Lower leg skin (tissue), 3 donors: ENCODE data around the gene CHST15.

Experiments
- POLR2A ChIP-seq, 2 donors: fragments of 450-650 bp; IDR thresholded peaks; one replicate each; pipeline ENCODE4 v1.6.1; 2016 to 2017; ENCODE audit warnings: antibody characterized with exemption in 2 of 2, mild to moderate bottlenecking in 1 of 2, moderate library complexity in 1 of 2
- TF ChIP-seq, protein P1 (sequence below), 3 donors: fragments of 450-650 bp; IDR thresholded peaks; one replicate each; pipeline ENCODE4 v1.5.1; 2016; ENCODE audit warnings: antibody characterized with exemption in 3 of 3, mild to moderate bottlenecking in 3 of 3, moderate library complexity in 2 of 3

DNA sequence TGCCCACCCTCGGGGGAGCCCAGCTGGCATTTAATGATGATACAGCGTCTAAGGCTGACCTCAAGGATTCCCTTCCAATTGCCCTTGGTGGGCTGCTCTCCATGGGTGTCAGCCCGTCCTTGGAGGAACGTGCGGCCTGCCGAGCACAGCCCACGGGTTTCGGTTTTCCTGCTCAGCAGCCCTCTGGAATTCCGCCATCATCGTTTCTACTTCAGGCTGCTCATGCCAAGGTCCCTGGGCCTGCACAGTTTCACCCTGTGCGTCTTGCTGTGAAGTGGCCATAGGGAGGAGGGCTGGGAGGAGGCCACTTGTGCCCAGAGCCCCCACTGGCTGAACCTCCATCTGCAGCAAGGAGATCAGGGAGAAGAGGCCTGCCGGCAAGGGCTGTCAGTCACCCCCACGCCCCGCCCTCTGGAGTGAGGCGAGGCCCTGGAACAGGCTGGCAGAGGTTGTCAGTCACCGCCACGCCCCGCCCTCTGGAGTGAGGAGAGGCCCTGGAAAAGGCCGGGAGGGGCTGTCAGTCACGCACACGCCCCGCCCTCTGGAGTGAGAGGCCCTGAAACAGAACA lies 82.8 kb downstream of the CHST15 start:
- TF ChIP-seq, protein P1, sequence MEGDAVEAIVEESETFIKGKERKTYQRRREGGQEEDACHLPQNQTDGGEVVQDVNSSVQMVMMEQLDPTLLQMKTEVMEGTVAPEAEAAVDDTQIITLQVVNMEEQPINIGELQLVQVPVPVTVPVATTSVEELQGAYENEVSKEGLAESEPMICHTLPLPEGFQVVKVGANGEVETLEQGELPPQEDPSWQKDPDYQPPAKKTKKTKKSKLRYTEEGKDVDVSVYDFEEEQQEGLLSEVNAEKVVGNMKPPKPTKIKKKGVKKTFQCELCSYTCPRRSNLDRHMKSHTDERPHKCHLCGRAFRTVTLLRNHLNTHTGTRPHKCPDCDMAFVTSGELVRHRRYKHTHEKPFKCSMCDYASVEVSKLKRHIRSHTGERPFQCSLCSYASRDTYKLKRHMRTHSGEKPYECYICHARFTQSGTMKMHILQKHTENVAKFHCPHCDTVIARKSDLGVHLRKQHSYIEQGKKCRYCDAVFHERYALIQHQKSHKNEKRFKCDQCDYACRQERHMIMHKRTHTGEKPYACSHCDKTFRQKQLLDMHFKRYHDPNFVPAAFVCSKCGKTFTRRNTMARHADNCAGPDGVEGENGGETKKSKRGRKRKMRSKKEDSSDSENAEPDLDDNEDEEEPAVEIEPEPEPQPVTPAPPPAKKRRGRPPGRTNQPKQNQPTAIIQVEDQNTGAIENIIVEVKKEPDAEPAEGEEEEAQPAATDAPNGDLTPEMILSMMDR (IDR thresholded peaks at IDR 0.05), result no peak
- TF ChIP-seq POLR2A (IDR thresholded peaks at IDR 0.05), result no peak
